Activated CD8-positive, alpha-beta memory T cell treated with anti-CD3 and anti-CD28 coated beads, Interleukin-2, amount 10 ng/mL, durations not matched to agents 7 days and 5 days (primary cell): ENCODE measurements around the gene GPR107. TPM values are rescaled to one million over a fixed set of nuclear protein-coding genes. Genes with fewer than 3 reads are reported as not detected.

Experiments
- ATAC-seq: fragments of 150-1000 bp; cut with Tn5 transposase; one replicate; pipeline ENCODE4 v1.10.0; 2021; ENCODE audit warnings: moderate library complexity
- CTCF ChIA-PET: fragments of 350-600 bp; sonication (Branson Sonifier 250); formaldehyde crosslinking; loops from one replicate; lab custom pipeline; 2021; ENCODE audit warnings: antibody characterized with exemption; lab: Charles Lee
- DNase-seq: peaks from one replicate; pipeline ENCODE4 v3.0.0-alpha.2; 2020
- H3K27ac Mint-ChIP-seq: one replicate; pipeline ENCODE4 v1.8.0; 2021; ENCODE audit warnings: mild to moderate bottlenecking, mixed read lengths
- H3K27me3 Mint-ChIP-seq: one replicate; pipeline ENCODE4 v1.8.0; 2021; ENCODE audit warnings: mixed read lengths
- H3K36me3 Mint-ChIP-seq: one replicate; pipeline ENCODE4 v1.8.0; 2021; ENCODE audit warnings: mild to moderate bottlenecking, mixed read lengths
- H3K4me1 Mint-ChIP-seq: one replicate; pipeline ENCODE4 v1.8.0; 2021; ENCODE audit warnings: mixed read lengths
- H3K4me3 Mint-ChIP-seq: one replicate; pipeline ENCODE4 v1.8.0; 2021; ENCODE audit warnings: mild to moderate bottlenecking, moderate library complexity, mixed read lengths
- H3K9me3 Mint-ChIP-seq: one replicate; pipeline ENCODE4 v1.8.0; 2022; ENCODE audit warnings: low read depth, mixed read lengths
- total RNA-seq, 2 experiments: library from RNA; stranded (reverse); gene quantifications; one replicate each; pipeline ENCODE4 v1.2.3, GENCODE V29; 2021

GPR107 gene
- total RNA-seq, 2 experiments from 2014 or later = 24.6 to 25.6 TPM

- H3K9me3 Mint-ChIP-seq = no peaks in the 10 kb centered on the region
- no peak overlapping the region for H3K4me3 Mint-ChIP-seq
- H3K4me1 Mint-ChIP-seq = peaks cover 14% of the 10 kb centered on the region
- H3K27ac Mint-ChIP-seq = no peak overlapping the region
- H3K36me3 Mint-ChIP-seq = peaks cover 7% of the 10 kb centered on the region
- no peak for ATAC-seq
- CTCF ChIA-PET = interaction anchor here (1.0 to 2.2 kb wide), 3 partner anchors 13 to 114 kb away, joined by 5 to 8 read pairs (median 7); no protein-coding TSS in a partner anchor
- no peaks in the 10 kb centered on the region for H3K27me3 Mint-ChIP-seq
- no peak for DNase-seq
Observed at GRCh38 chr9:130122456-130122855, 68.8 kb downstream of the GPR107 start.

GRCh38 chr9:130124085-130124860 is 70.6 kb downstream of the GPR107 start:
- H3K27ac Mint-ChIP-seq = no peak overlapping the region
- no peaks in the 10 kb centered on the region for H3K9me3 Mint-ChIP-seq
- H3K27me3 Mint-ChIP-seq = no peaks in the 10 kb centered on the region
- no peak for ATAC-seq
- H3K4me1 Mint-ChIP-seq = peaks cover 28% of the 10 kb centered on the region
- DNase-seq = no peak
- peaks cover 17% of the 10 kb centered on the region for H3K36me3 Mint-ChIP-seq
- H3K4me3 Mint-ChIP-seq = no peak overlapping the region
- CTCF ChIA-PET = interaction anchor here (0.7 to 2.9 kb wide), 5 partner anchors 17 to 996 kb away, joined by 3 to 12 read pairs (median 4); no protein-coding TSS in a partner anchor

GRCh38 chr9:130126721-130127433 is 73.2 kb downstream of the GPR107 start:
- Mint-ChIP-seq H3K36me3 (peaks cover 34% of the 10 kb centered on the region), H3K27ac (peak overlapping the region; percentile 52), H3K27me3 (no peaks in the 10 kb centered on the region), H3K4me3 (no peak overlapping the region), H3K9me3 (no peaks in the 10 kb centered on the region), H3K4me1 (peaks cover 51% of the 10 kb centered on the region)
- CTCF ChIA-PET = interaction anchor here (2.7 to 2.9 kb wide), 2 partner anchors 14 to 20 kb away, joined by 12 to 13 read pairs; no protein-coding TSS in a partner anchor
- DNase-seq = no peak
- ATAC-seq = no peak

- Mint-ChIP-seq H3K9me3 (no peaks in the 10 kb centered on the region), H3K4me1 (peaks cover 51% of the 10 kb centered on the region), H3K27ac (peak overlapping the region; percentile 99), H3K36me3 (peaks cover 36% of the 10 kb centered on the region), H3K27me3 (no peaks in the 10 kb centered on the region), H3K4me3 (peak overlapping the region; percentile 62)
- CTCF ChIA-PET = interaction anchor here (0.9 to 3.2 kb wide), 9 partner anchors 9 to 390 kb away, joined by 3 to 28 read pairs (median 8); no protein-coding TSS in a partner anchor
- peak; percentile 93 for DNase-seq
- ATAC-seq = peak; percentile 81
Observed at GRCh38 chr9:130128251-130128650, 74.5 kb downstream of the GPR107 start.

- ATAC-seq = peak; percentile 83
- Mint-ChIP-seq H3K27ac (peak overlapping the region; percentile 99), H3K4me1 (peaks cover 51% of the 10 kb centered on the region), H3K4me3 (peak overlapping the region; percentile 62), H3K9me3 (no peaks in the 10 kb centered on the region), H3K36me3 (peaks cover 39% of the 10 kb centered on the region), H3K27me3 (no peaks in the 10 kb centered on the region)
- CTCF ChIA-PET = interaction anchor here (1.1 to 3.2 kb wide), 8 partner anchors 10 to 391 kb away, joined by 3 to 28 read pairs (median 8); no protein-coding TSS in a partner anchor
- DNase-seq = peak; percentile 81
Observed at GRCh38 chr9:130128733-130129431, 75.2 kb downstream of the GPR107 start.

- Mint-ChIP-seq H3K4me3 (peak overlapping the region; percentile 62), H3K9me3 (no peaks in the 10 kb centered on the region), H3K27ac (peak overlapping the region; percentile 99), H3K27me3 (no peaks in the 10 kb centered on the region), H3K4me1 (peaks cover 49% of the 10 kb centered on the region), H3K36me3 (peaks cover 41% of the 10 kb centered on the region)
- DNase-seq = peak; percentile 58
- no peak for ATAC-seq
- CTCF ChIA-PET = interaction anchor here (0.8 to 3.2 kb wide), 5 partner anchors 14 to 107 kb away, joined by 4 to 28 read pairs (median 13); no protein-coding TSS in a partner anchor
Observed at GRCh38 chr9:130129432-130130061, 75.8 kb downstream of the GPR107 start.

GRCh38 chr9:130132746-130133145 is 79.0 kb downstream of the GPR107 start:
- Mint-ChIP-seq H3K36me3 (peaks cover 66% of the 10 kb centered on the region), H3K4me1 (peaks cover 53% of the 10 kb centered on the region)
- CTCF ChIA-PET = no interaction called here

GRCh38 chr9:130137081-130137640 is 83.5 kb downstream of the GPR107 start:
- Mint-ChIP-seq H3K36me3 (peaks cover 44% of the 10 kb centered on the region), H3K27ac (no peak overlapping the region)

More at GRCh38 chr9:130132746-130133145, 79.0 kb downstream of the GPR107 start:
- ATAC-seq = no peak
- no peak overlapping the region for H3K27ac Mint-ChIP-seq
- DNase-seq = no peak
- H3K4me3 Mint-ChIP-seq = no peak overlapping the region
- no peaks in the 10 kb centered on the region for H3K9me3 Mint-ChIP-seq
- H3K27me3 Mint-ChIP-seq = no peaks in the 10 kb centered on the region

GRCh38 chr9:130137641-130138081 is 84.0 kb downstream of the GPR107 start:
- H3K4me1 Mint-ChIP-seq = peaks cover 50% of the 10 kb centered on the region
- ATAC-seq (no peak), DNase-seq (no peak)
- H3K27ac Mint-ChIP-seq = no peak overlapping the region
- CTCF ChIA-PET = no interaction called here
- H3K27me3 Mint-ChIP-seq = no peaks in the 10 kb centered on the region
- peaks cover 44% of the 10 kb centered on the region for H3K36me3 Mint-ChIP-seq
- no peaks in the 10 kb centered on the region for H3K9me3 Mint-ChIP-seq
- no peak overlapping the region for H3K4me3 Mint-ChIP-seq

More at GRCh38 chr9:130137081-130137640, 83.5 kb downstream of the GPR107 start:
- no peaks in the 10 kb centered on the region for H3K27me3 Mint-ChIP-seq
- H3K4me1 Mint-ChIP-seq = peaks cover 50% of the 10 kb centered on the region
- no peaks in the 10 kb centered on the region for H3K9me3 Mint-ChIP-seq
- DNase-seq (no peak), ATAC-seq (no peak)
- CTCF ChIA-PET = no interaction called here
- no peak overlapping the region for H3K4me3 Mint-ChIP-seq

GRCh38 chr9:130138171-130138653 is 84.5 kb downstream of the GPR107 start:
- DNase-seq (no peak), ATAC-seq (no peak)
- Mint-ChIP-seq H3K36me3 (peaks cover 40% of the 10 kb centered on the region), H3K27ac (no peak overlapping the region), H3K4me1 (peaks cover 52% of the 10 kb centered on the region), H3K27me3 (peaks cover 1% of the 10 kb centered on the region), H3K9me3 (no peaks in the 10 kb centered on the region), H3K4me3 (no peak overlapping the region)
- CTCF ChIA-PET = no interaction called here

- no peak overlapping the region for H3K4me3 Mint-ChIP-seq
- H3K9me3 Mint-ChIP-seq = no peaks in the 10 kb centered on the region
- H3K27ac Mint-ChIP-seq = no peak overlapping the region
- peaks cover 7% of the 10 kb centered on the region for H3K27me3 Mint-ChIP-seq
- peaks cover 38% of the 10 kb centered on the region for H3K36me3 Mint-ChIP-seq
- ATAC-seq = no peak
- DNase-seq = no peak
- CTCF ChIA-PET = interaction anchor here (0.9 kb wide), 1 partner anchor 11 kb away, joined by 3 read pairs; no protein-coding TSS in a partner anchor
- H3K4me1 Mint-ChIP-seq = peaks cover 57% of the 10 kb centered on the region
Observed at GRCh38 chr9:130138791-130139190, 85.1 kb downstream of the GPR107 start.

- DNase-seq (no peak), ATAC-seq (no peak)
- Mint-ChIP-seq H3K4me3 (no peak overlapping the region), H3K9me3 (no peaks in the 10 kb centered on the region), H3K4me1 (peaks cover 61% of the 10 kb centered on the region), H3K27ac (no peak overlapping the region), H3K36me3 (peaks cover 37% of the 10 kb centered on the region), H3K27me3 (peaks cover 11% of the 10 kb centered on the region)
- CTCF ChIA-PET = interaction anchor here (0.8 to 0.9 kb wide), 2 partner anchors 11 to 97 kb away, joined by 3 read pairs; no protein-coding TSS in a partner anchor
Observed at GRCh38 chr9:130139251-130139650, 85.5 kb downstream of the GPR107 start.
